K562 (cell line): ENCODE data around the gene CRYBB2. TPM values are rescaled to one million over a fixed set of nuclear protein-coding genes. Genes with fewer than 3 reads are reported as not detected.

Experiments used
- ARID2 ChIP-seq: fragments of 450-650 bp; IDR thresholded peaks from 2 replicates; pipeline ENCODE4 v1.6.1; 2017; ENCODE audit warnings: antibody characterized with exemption, mild to moderate bottlenecking
- EGR1 ChIP-seq: fragments of 450-650 bp; conservative IDR thresholded peaks from 2 replicates; pipeline ENCODE4 v1.6.1; 2017; ENCODE audit warnings: mild to moderate bottlenecking
- ELF1 ChIP-seq: fragments of 200-800 bp; sonication (Bioruptor generic); IDR thresholded peaks from 2 replicates; pipeline ENCODE4 v1.6.1; 2016; ENCODE audit warnings: missing genetic modification characterization, missing compliant biosample characterization
- FOXK2 ChIP-seq, 2 experiments: fragments of 450-650 bp; IDR thresholded peaks in 1 of 2; conservative IDR thresholded peaks in 1 of 2; 2 replicates each; pipeline ENCODE4 v1.6.1; 2016; ENCODE audit warnings: low read depth in 2 of 2, mild to moderate bottlenecking in 1 of 2
- HDAC1 ChIP-seq, 2 experiments: fragments of 450-650 bp; IDR thresholded peaks; 2 replicates each; pipeline ENCODE4 v1.6.1; 2016 to 2017; ENCODE audit warnings: inconsistent platforms in 1 of 2, mild to moderate bottlenecking in 1 of 2, moderate library complexity in 1 of 2
- PRPF4 ChIP-seq: fragments of 200-400 bp; formaldehyde crosslinking; IDR thresholded peaks from one replicate; pipeline ENCODE4 v1.6.1; 2017; ENCODE audit warnings: low read length, low read depth, mild to moderate bottlenecking; ENCODE audit not compliant: insufficient read depth, poor library complexity, severe bottlenecking
- SMAD2 ChIP-seq: fragments of 150-350 bp; IDR thresholded peaks from 2 replicates; pipeline ENCODE4 v1.6.1; 2014; ENCODE audit warnings: low read depth, mild to moderate bottlenecking, low read length
- SNIP1 ChIP-seq: fragments of 450-650 bp; IDR thresholded peaks from 2 replicates; pipeline ENCODE4 v1.7.1; 2017; ENCODE audit warnings: low read depth, mild to moderate bottlenecking
- U2AF2 ChIP-seq: fragments of 200-400 bp; formaldehyde crosslinking; optimal IDR thresholded peaks from 2 replicates; pipeline ENCODE3; 2017; ENCODE audit warnings: low read depth, mild to moderate bottlenecking, low read length
- XRCC5 ChIP-seq: fragments of 200-400 bp; formaldehyde crosslinking; IDR thresholded peaks from 2 replicates; pipeline ENCODE4 v1.6.1; 2017; ENCODE audit warnings: low read depth, mild to moderate bottlenecking, low read length
- ZEB2 ChIP-seq: fragments of 450-650 bp; IDR thresholded peaks from 2 replicates; pipeline ENCODE4 v1.6.1; 2016
- ZNF311 ChIP-seq: fragments of 250-450 bp; sonication (Bioruptor Pico); IDR thresholded peaks from 2 replicates; pipeline ENCODE4 v1.4.0; 2020; ENCODE audit warnings: mild to moderate bottlenecking, moderate library complexity
- ZNF354B ChIP-seq: fragments of 250-450 bp; sonication (Bioruptor Pico); IDR thresholded peaks from 2 replicates; pipeline ENCODE4 v1.4.0; 2020
- ZNF785 ChIP-seq: fragments of 250-450 bp; sonication (Bioruptor Pico); IDR thresholded peaks from 2 replicates; pipeline ENCODE4 v1.4.0; 2020; ENCODE audit warnings: mild to moderate bottlenecking
- polyA plus RNA-seq, 8 experiments: library from polyadenylated mRNA; depleted of rRNA in 4 of 8; stranded (reverse) in 5 of 8; unstranded in 3 of 8; fragments of >200 nt; fragmentation: Nextera tagmentation in 2 of 8; fragmentation: Illumina TruSeq in 1 of 8; extraction: Ambion mirVana in 2 of 8; extraction: Trizol in 1 of 8; gene quantifications; 2 replicates each; pipeline versions ENCODE4 v1.2.1 to v1.2.3, GENCODE V29; 2011 to 2014; ENCODE audit warnings: inconsistent platforms in 1 of 8, missing spikeins in 1 of 8
- total RNA-seq, 7 experiments: library from RNA; depleted of rRNA in 6 of 7; stranded (reverse); fragments of >200 nt in 6 of 7; fragmentation: Illumina TruSeq in 2 of 7; extraction: Trizol in 2 of 7; gene quantifications; 2 replicates each; pipeline versions ENCODE4 v1.2.1 to v1.2.3, GENCODE V29; 2011 to 2021; ENCODE audit warnings: low replicate concordance in 1 of 7
- TF ChIP-seq, protein P1 (sequence below): fragments of 250-450 bp; sonication (Bioruptor Pico); IDR thresholded peaks from 2 replicates; pipeline ENCODE4 v1.4.0; 2020; ENCODE audit warnings: borderline replicate concordance
- TF ChIP-seq, protein P2 (sequence below): fragments of 250-450 bp; sonication (Bioruptor Pico); IDR thresholded peaks from 2 replicates; pipeline ENCODE4 v1.6.1; 2021; ENCODE audit warnings: mild to moderate bottlenecking
- TF ChIP-seq, protein P3 (sequence below): fragments of 450-650 bp; IDR thresholded peaks from 2 replicates; pipeline ENCODE4 v1.6.1; 2017; ENCODE audit warnings: antibody characterized with exemption
- TF ChIP-seq, protein P4 (sequence below): sonication (generic); formaldehyde crosslinking; IDR thresholded peaks from 2 replicates; pipeline ENCODE4 v1.8.0; 2022; ENCODE audit warnings: mild to moderate bottlenecking, missing genetic modification reagents, borderline replicate concordance
- TF ChIP-seq, protein P5 (sequence below), 2 experiments: fragments of 150-350 bp in 1 of 2; IDR thresholded peaks; 2 replicates each; pipeline ENCODE4 v1.6.1; 2012 to 2016; ENCODE audit warnings: low read depth in 2 of 2, low read length in 2 of 2, mild to moderate bottlenecking in 1 of 2, moderate library complexity in 1 of 2

Gene CRYBB2
- total and polyA plus RNA-seq, 9 of the 15 experiments (the other 6 are each of a cell fraction or from before 2014, with no cell fraction given): not detected

DNA sequence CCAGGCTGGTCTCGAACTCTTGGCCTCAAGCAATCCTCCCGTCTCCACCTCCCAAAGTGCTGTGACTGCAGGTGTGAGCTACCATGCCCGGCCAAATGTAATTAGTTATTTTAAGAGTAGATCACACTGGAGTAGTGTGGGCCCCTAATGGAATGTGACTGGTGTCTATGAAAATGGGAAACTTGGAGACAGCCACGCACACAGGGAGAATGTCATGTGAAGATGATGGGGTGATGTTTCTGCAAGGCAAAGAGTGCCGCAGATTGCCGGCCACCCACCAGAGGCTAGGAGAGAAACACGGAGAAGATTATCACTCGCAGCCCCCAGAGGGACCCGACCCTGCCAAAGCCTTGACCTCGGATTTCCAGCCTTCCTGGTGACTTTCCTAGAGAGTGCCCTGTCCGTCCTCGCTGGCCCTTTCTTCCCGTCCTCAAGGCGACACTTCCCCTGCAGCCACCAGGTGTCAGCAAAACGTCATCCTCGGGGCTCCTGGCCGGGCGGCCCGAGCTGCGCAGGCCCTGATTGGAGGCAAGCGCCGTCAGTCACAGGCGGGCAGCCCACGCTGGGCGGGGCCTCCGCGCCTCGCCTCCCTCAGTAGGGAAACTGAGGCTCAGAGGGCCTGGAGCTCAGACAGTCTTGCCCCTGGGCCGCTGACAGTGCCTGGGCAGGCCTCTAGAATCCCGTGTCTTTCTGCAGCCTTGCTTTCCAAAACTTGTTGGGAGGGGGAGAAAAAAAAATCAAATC, 16.3 kb downstream of the CRYBB2 start (continued):
- TF ChIP-seq, protein P1, sequence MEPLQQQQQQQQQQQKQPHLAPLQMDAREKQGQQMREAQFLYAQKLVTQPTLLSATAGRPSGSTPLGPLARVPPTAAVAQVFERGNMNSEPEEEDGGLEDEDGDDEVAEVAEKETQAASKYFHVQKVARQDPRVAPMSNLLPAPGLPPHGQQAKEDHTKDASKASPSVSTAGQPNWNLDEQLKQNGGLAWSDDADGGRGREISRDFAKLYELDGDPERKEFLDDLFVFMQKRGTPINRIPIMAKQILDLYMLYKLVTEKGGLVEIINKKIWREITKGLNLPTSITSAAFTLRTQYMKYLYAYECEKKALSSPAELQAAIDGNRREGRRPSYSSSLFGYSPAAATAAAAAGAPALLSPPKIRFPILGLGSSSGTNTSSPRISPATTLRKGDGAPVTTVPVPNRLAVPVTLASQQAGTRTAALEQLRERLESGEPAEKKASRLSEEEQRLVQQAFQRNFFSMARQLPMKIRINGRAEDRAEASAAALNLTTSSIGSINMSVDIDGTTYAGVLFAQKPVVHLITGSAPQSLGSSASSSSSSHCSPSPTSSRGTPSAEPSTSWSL: no peak
- TF ChIP-seq FOXK2 (conservative IDR thresholded peaks at IDR 0.05 in 1 of 2, IDR thresholded peaks at IDR 0.05 in 1 of 2; ENCODE audit: low read depth in 2 of 2) (no peak), SNIP1 (no peak), ZNF354B (CRISPR knock-in tag) (no peak), ARID2 (no peak), ELF1 (tag) (no peak), HDAC1 (IDR thresholded peaks at IDR 0.05) (no peak), EGR1 (peak; percentile 79), PRPF4 (no peak), U2AF2 (no peak), ZEB2 (no peak), SMAD2 (no peak), ZNF311 (CRISPR knock-in tag) (no peak), XRCC5 (0 out of 2 replicates have a peak, but pooled peaks have one; percentile 43), ZNF785 (CRISPR knock-in tag) (no peak)
- TF ChIP-seq, protein P2, sequence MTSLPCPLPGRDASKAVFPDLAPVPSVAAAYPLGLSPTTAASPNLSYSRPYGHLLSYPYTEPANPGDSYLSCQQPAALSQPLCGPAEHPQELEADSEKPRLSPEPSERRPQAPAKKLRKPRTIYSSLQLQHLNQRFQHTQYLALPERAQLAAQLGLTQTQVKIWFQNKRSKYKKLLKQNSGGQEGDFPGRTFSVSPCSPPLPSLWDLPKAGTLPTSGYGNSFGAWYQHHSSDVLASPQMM (CRISPR knock-in tag): no peak
- TF ChIP-seq, protein P3, sequence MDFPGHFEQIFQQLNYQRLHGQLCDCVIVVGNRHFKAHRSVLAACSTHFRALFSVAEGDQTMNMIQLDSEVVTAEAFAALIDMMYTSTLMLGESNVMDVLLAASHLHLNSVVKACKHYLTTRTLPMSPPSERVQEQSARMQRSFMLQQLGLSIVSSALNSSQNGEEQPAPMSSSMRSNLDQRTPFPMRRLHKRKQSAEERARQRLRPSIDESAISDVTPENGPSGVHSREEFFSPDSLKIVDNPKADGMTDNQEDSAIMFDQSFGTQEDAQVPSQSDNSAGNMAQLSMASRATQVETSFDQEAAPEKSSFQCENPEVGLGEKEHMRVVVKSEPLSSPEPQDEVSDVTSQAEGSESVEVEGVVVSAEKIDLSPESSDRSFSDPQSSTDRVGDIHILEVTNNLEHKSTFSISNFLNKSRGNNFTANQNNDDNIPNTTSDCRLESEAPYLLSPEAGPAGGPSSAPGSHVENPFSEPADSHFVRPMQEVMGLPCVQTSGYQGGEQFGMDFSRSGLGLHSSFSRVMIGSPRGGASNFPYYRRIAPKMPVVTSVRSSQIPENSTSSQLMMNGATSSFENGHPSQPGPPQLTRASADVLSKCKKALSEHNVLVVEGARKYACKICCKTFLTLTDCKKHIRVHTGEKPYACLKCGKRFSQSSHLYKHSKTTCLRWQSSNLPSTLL: no peak
- TF ChIP-seq, protein P4, sequence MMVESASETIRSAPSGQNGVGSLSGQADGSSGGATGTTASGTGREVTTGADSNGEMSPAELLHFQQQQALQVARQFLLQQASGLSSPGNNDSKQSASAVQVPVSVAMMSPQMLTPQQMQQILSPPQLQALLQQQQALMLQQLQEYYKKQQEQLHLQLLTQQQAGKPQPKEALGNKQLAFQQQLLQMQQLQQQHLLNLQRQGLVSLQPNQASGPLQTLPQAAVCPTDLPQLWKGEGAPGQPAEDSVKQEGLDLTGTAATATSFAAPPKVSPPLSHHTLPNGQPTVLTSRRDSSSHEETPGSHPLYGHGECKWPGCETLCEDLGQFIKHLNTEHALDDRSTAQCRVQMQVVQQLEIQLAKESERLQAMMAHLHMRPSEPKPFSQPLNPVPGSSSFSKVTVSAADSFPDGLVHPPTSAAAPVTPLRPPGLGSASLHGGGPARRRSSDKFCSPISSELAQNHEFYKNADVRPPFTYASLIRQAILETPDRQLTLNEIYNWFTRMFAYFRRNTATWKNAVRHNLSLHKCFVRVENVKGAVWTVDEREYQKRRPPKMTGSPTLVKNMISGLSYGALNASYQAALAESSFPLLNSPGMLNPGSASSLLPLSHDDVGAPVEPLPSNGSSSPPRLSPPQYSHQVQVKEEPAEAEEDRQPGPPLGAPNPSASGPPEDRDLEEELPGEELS (CRISPR knock-in tag): no peak
- TF ChIP-seq, protein P5, sequence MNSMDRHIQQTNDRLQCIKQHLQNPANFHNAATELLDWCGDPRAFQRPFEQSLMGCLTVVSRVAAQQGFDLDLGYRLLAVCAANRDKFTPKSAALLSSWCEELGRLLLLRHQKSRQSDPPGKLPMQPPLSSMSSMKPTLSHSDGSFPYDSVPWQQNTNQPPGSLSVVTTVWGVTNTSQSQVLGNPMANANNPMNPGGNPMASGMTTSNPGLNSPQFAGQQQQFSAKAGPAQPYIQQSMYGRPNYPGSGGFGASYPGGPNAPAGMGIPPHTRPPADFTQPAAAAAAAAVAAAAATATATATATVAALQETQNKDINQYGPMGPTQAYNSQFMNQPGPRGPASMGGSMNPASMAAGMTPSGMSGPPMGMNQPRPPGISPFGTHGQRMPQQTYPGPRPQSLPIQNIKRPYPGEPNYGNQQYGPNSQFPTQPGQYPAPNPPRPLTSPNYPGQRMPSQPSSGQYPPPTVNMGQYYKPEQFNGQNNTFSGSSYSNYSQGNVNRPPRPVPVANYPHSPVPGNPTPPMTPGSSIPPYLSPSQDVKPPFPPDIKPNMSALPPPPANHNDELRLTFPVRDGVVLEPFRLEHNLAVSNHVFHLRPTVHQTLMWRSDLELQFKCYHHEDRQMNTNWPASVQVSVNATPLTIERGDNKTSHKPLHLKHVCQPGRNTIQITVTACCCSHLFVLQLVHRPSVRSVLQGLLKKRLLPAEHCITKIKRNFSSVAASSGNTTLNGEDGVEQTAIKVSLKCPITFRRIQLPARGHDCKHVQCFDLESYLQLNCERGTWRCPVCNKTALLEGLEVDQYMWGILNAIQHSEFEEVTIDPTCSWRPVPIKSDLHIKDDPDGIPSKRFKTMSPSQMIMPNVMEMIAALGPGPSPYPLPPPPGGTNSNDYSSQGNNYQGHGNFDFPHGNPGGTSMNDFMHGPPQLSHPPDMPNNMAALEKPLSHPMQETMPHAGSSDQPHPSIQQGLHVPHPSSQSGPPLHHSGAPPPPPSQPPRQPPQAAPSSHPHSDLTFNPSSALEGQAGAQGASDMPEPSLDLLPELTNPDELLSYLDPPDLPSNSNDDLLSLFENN (IDR thresholded peaks at IDR 0.05; ENCODE audit: low read depth in 2 of 2, low read length in 2 of 2): no peak
